ENCODE data around the gene GET4.

DNA sequence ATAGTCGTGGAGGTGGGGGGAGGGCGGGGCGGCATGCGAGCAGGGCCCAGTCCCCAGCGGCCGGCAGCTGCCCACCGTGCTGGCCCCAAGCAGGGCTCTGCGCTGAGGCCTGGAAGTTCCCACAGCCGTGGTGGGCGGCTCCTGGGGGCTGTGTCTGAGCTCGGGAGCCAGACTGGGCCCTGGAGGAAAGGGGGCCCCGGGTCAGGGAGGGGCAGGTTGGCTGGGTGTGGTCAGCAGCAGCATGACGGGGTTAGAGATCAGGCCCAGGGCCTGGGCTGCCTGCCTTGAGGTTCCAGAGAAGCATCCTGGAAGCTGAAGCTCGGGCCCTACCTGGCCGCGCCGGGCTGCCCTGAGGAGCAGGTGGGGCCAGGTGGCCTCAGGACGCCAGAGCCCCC lies 22.1 kb downstream of the GET4 start:
- TF ChIP-seq, protein P1, sequence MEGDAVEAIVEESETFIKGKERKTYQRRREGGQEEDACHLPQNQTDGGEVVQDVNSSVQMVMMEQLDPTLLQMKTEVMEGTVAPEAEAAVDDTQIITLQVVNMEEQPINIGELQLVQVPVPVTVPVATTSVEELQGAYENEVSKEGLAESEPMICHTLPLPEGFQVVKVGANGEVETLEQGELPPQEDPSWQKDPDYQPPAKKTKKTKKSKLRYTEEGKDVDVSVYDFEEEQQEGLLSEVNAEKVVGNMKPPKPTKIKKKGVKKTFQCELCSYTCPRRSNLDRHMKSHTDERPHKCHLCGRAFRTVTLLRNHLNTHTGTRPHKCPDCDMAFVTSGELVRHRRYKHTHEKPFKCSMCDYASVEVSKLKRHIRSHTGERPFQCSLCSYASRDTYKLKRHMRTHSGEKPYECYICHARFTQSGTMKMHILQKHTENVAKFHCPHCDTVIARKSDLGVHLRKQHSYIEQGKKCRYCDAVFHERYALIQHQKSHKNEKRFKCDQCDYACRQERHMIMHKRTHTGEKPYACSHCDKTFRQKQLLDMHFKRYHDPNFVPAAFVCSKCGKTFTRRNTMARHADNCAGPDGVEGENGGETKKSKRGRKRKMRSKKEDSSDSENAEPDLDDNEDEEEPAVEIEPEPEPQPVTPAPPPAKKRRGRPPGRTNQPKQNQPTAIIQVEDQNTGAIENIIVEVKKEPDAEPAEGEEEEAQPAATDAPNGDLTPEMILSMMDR (IDR thresholded peaks at IDR 0.05): no peak
- TF ChIP-seq POLR2A (IDR thresholded peaks at IDR 0.05): no peak
